ENCODE data around the gene ENGASE.

Gene ENGASE

DNA sequence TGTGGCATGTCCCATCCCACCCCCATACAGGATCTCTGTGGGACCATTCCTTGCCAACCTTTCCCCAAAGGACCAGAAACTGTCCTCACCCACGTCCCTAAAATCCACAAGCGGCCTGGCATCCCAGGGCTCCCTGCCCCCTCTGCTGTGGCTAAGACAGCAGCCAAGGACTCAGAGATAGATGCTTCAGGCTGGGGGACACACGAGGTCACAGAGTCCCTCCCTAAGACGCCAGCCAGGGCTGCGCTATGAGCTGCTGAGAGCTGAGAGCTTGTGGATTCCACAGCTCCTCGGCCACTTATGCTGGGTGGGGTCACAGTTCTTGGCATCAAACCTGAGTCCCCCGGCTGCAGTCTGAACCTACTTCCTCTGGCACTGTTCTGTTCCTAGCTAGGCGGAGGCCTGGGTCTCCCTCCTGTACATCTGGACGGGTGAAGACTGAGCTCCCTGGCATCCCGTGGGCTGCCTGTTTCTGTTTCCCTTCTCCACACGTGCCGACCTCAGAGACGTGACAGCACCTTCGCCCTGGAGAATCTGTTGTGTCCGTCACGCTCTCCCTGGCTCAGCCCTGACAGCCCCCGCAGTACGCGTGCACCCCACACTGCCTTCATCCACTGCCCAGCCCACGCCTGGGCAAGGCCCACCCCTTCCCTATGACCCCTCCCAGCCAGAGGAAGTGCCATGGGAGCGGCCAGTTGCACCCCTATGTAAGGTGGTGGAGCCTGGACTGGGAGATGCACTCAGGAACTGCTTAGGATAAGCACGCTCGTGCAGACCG, 61.2 kb downstream of the ENGASE start:
- DNase-seq (ENCODE audit: low read depth), result no peak
- TF ChIP-seq, protein P1, sequence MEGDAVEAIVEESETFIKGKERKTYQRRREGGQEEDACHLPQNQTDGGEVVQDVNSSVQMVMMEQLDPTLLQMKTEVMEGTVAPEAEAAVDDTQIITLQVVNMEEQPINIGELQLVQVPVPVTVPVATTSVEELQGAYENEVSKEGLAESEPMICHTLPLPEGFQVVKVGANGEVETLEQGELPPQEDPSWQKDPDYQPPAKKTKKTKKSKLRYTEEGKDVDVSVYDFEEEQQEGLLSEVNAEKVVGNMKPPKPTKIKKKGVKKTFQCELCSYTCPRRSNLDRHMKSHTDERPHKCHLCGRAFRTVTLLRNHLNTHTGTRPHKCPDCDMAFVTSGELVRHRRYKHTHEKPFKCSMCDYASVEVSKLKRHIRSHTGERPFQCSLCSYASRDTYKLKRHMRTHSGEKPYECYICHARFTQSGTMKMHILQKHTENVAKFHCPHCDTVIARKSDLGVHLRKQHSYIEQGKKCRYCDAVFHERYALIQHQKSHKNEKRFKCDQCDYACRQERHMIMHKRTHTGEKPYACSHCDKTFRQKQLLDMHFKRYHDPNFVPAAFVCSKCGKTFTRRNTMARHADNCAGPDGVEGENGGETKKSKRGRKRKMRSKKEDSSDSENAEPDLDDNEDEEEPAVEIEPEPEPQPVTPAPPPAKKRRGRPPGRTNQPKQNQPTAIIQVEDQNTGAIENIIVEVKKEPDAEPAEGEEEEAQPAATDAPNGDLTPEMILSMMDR (IDR thresholded peaks at IDR 0.05; ENCODE audit: insufficient read depth, low read depth, low read length, missing control alignments), result no peak
- H3K4me3 ChIP-seq (ENCODE audit: low read depth, low read length), result no peak overlapping the region
